HEK293 (cell line): ENCODE data around the gene TSPAN9.

Source experiments
- SETDB1 ChIP-seq: IDR thresholded peaks from one replicate; pipeline ENCODE4 v1.6.1; 2017; ENCODE audit warnings: mild to moderate bottlenecking, low read length, moderate library complexity, mixed read lengths; ENCODE audit not compliant: insufficient read length
- ZBTB1 ChIP-seq: fragments of 450-650 bp; formaldehyde crosslinking; IDR thresholded peaks from 2 replicates; pipeline ENCODE4 v1.5.1; 2016; ENCODE audit warnings: missing biosample characterization, missing genetic modification characterization
- ZBTB8A ChIP-seq: fragments of 450-650 bp; formaldehyde crosslinking; IDR thresholded peaks from 2 replicates; pipeline ENCODE4 v1.5.1; 2016; ENCODE audit warnings: missing biosample characterization, missing genetic modification characterization
- ZNF24 ChIP-seq: fragments of 450-650 bp; formaldehyde crosslinking; IDR thresholded peaks from 2 replicates; pipeline ENCODE4 v1.5.1; 2016; ENCODE audit warnings: missing biosample characterization, missing genetic modification characterization
- ZNF266 ChIP-seq: fragments of 450-650 bp; formaldehyde crosslinking; IDR thresholded peaks from 2 replicates; pipeline ENCODE4 v1.5.1; 2016; ENCODE audit warnings: missing biosample characterization, missing genetic modification characterization, low read depth
- ZNF311 ChIP-seq: fragments of 450-650 bp; formaldehyde crosslinking; IDR thresholded peaks from 2 replicates; pipeline ENCODE4 v1.5.1; 2017; ENCODE audit warnings: missing biosample characterization, missing genetic modification characterization, borderline replicate concordance
- ZNF48 ChIP-seq: fragments of 450-650 bp; formaldehyde crosslinking; IDR thresholded peaks from 2 replicates; pipeline ENCODE4 v1.5.1; 2016; ENCODE audit warnings: missing biosample characterization, missing genetic modification characterization
- ZNF629 ChIP-seq: fragments of 450-650 bp; formaldehyde crosslinking; IDR thresholded peaks from 2 replicates; pipeline ENCODE4 v1.5.1; 2017; ENCODE audit warnings: missing biosample characterization, missing genetic modification characterization
- TF ChIP-seq, protein P1 (sequence below): fragments of 450-650 bp; formaldehyde crosslinking; IDR thresholded peaks from 2 replicates; pipeline ENCODE4 v1.5.1; 2016; ENCODE audit warnings: missing biosample characterization, missing genetic modification characterization
- TF ChIP-seq, protein P2 (sequence below): fragments of 450-650 bp; formaldehyde crosslinking; optimal IDR thresholded peaks from 2 replicates; pipeline ENCODE3; 2016; ENCODE audit warnings: missing biosample characterization, mild to moderate bottlenecking, missing genetic modification characterization
- TF ChIP-seq, protein P3 (sequence below): fragments of 450-650 bp; formaldehyde crosslinking; IDR thresholded peaks from 2 replicates; pipeline ENCODE4 v1.5.1; 2016; ENCODE audit warnings: missing biosample characterization, missing genetic modification characterization
- TF ChIP-seq, protein P4 (sequence below): fragments of 450-650 bp; formaldehyde crosslinking; IDR thresholded peaks from 2 replicates; pipeline ENCODE4 v1.5.1; 2016; ENCODE audit warnings: missing biosample characterization, missing genetic modification characterization

DNA sequence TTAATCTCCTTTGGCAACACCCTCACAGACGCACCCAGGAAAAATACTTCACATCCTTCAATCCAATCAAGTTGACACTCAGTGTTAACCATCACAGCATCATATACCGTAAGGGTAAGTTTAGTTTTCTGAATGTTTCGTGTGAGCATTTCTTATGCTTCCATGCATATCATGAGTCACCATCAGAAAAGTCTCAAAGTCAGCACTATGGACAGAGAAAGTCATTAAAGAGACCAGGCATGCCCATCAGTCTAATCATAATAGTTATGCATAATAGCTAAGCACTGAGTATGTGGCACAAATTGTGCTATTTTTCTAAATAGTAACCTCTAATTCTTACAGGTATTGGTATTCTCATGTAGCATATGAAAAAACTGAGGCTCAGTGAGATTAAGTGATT lies 255.0 kb downstream of the TSPAN9 start:
- TF ChIP-seq ZNF266 (no peak), SETDB1 (no peak), ZBTB8A (tag by site-specific recombination) (no peak), ZNF629 (tag by site-specific recombination) (no peak), ZNF311 (tag by site-specific recombination) (no peak), ZNF24 (tag by site-specific recombination) (no peak), ZBTB1 (tag by site-specific recombination) (no peak), ZNF48 (no peak)
- TF ChIP-seq, protein P1, sequence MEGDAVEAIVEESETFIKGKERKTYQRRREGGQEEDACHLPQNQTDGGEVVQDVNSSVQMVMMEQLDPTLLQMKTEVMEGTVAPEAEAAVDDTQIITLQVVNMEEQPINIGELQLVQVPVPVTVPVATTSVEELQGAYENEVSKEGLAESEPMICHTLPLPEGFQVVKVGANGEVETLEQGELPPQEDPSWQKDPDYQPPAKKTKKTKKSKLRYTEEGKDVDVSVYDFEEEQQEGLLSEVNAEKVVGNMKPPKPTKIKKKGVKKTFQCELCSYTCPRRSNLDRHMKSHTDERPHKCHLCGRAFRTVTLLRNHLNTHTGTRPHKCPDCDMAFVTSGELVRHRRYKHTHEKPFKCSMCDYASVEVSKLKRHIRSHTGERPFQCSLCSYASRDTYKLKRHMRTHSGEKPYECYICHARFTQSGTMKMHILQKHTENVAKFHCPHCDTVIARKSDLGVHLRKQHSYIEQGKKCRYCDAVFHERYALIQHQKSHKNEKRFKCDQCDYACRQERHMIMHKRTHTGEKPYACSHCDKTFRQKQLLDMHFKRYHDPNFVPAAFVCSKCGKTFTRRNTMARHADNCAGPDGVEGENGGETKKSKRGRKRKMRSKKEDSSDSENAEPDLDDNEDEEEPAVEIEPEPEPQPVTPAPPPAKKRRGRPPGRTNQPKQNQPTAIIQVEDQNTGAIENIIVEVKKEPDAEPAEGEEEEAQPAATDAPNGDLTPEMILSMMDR (tag by site-specific recombination): no peak
- TF ChIP-seq, protein P2, sequence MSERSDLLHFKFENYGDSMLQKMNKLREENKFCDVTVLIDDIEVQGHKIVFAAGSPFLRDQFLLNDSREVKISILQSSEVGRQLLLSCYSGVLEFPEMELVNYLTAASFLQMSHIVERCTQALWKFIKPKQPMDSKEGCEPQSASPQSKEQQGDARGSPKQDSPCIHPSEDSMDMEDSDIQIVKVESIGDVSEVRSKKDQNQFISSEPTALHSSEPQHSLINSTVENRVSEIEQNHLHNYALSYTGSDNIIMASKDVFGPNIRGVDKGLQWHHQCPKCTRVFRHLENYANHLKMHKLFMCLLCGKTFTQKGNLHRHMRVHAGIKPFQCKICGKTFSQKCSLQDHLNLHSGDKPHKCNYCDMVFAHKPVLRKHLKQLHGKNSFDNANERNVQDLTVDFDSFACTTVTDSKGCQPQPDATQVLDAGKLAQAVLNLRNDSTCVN: no peak
- TF ChIP-seq, protein P3, sequence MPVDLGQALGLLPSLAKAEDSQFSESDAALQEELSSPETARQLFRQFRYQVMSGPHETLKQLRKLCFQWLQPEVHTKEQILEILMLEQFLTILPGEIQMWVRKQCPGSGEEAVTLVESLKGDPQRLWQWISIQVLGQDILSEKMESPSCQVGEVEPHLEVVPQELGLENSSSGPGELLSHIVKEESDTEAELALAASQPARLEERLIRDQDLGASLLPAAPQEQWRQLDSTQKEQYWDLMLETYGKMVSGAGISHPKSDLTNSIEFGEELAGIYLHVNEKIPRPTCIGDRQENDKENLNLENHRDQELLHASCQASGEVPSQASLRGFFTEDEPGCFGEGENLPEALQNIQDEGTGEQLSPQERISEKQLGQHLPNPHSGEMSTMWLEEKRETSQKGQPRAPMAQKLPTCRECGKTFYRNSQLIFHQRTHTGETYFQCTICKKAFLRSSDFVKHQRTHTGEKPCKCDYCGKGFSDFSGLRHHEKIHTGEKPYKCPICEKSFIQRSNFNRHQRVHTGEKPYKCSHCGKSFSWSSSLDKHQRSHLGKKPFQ: no peak
- TF ChIP-seq, protein P4, sequence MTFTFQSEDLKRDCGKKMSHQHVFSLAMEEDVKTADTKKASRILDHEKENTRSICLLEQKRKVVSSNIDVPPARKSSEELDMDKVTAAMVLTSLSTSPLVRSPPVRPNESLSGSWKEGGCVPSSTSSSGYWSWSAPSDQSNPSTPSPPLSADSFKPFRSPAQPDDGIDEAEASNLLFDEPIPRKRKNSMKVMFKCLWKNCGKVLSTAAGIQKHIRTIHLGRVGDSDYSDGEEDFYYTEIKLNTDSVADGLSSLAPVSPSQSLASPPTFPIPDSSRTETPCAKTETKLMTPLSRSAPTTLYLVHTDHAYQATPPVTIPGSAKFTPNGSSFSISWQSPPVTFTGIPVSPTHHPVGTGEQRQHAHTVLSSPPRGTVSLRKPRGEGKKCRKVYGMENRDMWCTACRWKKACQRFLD (tag by site-specific recombination): no peak
